ENCODE data around the gene MR1.

The MR1 gene

DNA sequence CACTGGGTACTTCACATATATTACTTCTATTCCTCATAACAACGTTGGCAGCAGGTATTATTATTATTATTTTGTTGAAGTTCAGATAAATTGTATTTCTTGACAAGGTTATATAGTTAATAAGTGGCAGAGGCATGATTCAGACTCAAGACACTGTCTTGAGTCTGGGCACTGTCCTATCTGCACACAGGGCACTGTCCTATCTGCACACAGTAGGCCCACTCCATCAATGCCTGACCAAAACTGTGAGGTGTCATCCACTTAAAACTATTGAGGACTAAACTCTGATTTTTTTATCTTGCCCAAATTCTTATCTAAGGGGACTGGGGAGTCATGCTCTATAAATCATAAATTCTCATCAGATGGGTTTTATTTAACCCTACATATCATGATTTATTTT, 30.9 kb downstream of the MR1 start:
- peaks cover 11% of the 10 kb centered on the region for H3K36me3 Mint-ChIP-seq
- no peaks in the 10 kb centered on the region for H3K27me3 Mint-ChIP-seq
- H3K4me3 Mint-ChIP-seq, result no peak overlapping the region
- no peak for ATAC-seq
- H3K9me3 Mint-ChIP-seq, result peaks cover under 1% of the 10 kb centered on the region
- H3K4me1 Mint-ChIP-seq, result peaks cover 28% of the 10 kb centered on the region
- no peak overlapping the region for H3K27ac Mint-ChIP-seq

DNA sequence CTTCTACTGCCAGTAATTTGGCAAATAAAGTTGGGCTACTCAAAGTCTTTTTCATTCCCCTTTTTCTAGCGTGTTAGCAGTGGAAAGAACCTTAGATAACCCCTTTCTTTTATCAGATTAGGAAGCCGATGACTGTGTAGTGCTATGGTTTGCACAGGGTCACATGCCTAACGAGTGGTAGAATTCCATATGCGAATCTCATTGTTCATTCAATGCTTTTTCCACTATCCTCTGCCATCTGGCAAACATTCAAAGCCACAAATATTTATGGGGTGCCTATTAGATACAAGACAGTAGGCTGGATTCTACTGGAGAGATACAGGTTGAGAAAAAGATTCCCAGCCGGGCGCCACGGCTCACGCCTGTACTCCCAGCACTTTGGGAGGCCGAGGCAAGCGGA, 39.9 kb downstream of the MR1 start:
- H3K4me3 Mint-ChIP-seq, result no peak overlapping the region

DNA sequence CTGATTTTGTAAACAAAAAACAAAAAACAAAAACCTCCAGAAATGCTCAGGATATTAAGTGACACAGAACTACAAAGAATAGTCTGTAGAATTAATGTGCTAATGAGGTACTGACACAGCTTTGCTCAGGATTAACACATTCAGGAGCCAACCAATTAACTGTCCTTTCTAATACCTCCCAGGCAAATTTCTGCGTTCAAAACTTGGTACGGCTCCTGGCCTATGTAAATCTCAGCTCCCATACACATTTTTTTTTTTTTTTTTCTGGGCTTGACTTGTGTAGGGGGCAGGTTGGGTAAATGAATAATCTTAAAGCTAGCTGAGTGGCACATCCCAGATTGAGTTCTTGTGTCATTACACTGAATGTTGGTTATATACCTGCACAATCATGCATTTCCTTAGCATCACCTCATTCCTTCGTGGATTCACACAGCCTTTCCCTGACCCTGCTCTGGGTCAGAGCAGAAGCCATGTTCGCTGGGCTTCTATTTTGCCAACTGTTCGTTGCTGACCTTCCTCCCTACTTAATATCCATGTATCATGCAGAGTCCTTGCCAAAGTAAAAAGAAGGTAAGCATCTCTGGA, 42.1 kb downstream of the MR1 start:
- Mint-ChIP-seq H3K27me3 (peaks cover 39% of the 10 kb centered on the region), H3K9me3 (peaks cover 3% of the 10 kb centered on the region), H3K4me1 (peaks cover 16% of the 10 kb centered on the region), H3K4me3 (no peak overlapping the region), H3K36me3 (peaks cover 5% of the 10 kb centered on the region), H3K27ac (no peak overlapping the region)
- no peak for ATAC-seq

More for the DNA sequence above, 39.9 kb downstream of the MR1 start:
- ATAC-seq, result no peak
- Mint-ChIP-seq H3K36me3 (peaks cover 5% of the 10 kb centered on the region), H3K27me3 (peaks cover 28% of the 10 kb centered on the region), H3K4me1 (peaks cover 6% of the 10 kb centered on the region), H3K9me3 (peaks cover 8% of the 10 kb centered on the region), H3K27ac (no peak overlapping the region)

DNA sequence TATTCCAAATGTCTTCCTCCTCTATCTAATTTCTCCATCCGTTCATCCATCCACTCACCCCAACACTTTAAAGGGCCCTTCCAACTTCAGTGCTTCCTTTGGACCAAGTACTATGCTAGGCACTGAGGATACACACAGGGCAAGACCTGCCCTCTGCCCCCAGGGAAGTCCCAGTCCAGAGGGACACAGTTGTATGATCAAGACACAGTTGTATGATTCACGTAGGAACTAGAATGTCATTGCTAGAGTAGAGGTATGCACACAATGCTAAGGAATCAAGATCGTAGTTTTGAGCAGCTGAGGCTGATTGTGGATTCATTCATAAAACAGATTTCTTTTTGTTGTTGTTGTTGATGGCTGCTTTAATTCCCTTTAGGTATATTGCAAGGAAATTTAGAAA, 43.1 kb downstream of the MR1 start:
- no peak overlapping the region for H3K4me3 Mint-ChIP-seq
- H3K36me3 Mint-ChIP-seq, result peaks cover 5% of the 10 kb centered on the region
- H3K9me3 Mint-ChIP-seq, result peaks cover 3% of the 10 kb centered on the region
- peaks cover 16% of the 10 kb centered on the region for H3K4me1 Mint-ChIP-seq
- H3K27ac Mint-ChIP-seq, result no peak overlapping the region
- H3K27me3 Mint-ChIP-seq, result peaks cover 39% of the 10 kb centered on the region
- no peak for ATAC-seq

DNA sequence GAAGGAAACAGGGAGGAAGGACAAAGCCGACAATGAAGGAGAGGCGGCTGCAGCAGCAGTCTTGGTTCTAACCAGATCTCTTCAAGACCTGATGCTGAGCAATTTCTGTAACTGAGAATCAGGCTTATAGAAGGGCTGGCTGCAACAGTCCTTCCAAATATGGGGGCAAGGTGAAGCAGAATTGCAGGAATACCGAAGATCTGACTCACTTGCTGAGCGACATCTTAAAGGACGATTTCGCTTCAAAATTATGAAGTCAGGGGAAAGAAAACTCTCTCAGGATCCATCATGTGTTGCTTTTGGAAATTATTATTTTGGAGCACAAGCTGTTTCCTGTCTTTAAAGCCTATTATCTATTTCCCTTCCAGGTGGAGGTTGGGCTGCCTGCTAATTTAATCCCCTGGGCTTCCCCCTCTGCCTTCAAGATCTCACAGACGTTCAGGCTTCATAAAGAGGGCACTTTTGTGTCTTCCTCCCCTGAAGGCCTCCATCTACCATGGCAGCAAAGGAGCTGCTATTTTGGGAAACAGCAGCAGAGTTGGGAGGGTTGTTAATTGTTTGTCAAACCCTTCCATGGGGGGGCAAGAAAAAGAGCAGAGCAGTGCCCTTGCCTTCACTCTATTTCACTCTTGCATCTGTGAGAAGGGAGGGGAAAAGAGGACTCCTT, 43.9 kb downstream of the MR1 start:
- H3K9me3 Mint-ChIP-seq, result peaks cover 3% of the 10 kb centered on the region
- no peak for ATAC-seq
- peaks cover 39% of the 10 kb centered on the region for H3K27me3 Mint-ChIP-seq
- peaks cover 16% of the 10 kb centered on the region for H3K4me1 Mint-ChIP-seq
- H3K4me3 Mint-ChIP-seq, result no peak overlapping the region
- H3K27ac Mint-ChIP-seq, result no peak overlapping the region
- H3K36me3 Mint-ChIP-seq, result peaks cover 5% of the 10 kb centered on the region

DNA sequence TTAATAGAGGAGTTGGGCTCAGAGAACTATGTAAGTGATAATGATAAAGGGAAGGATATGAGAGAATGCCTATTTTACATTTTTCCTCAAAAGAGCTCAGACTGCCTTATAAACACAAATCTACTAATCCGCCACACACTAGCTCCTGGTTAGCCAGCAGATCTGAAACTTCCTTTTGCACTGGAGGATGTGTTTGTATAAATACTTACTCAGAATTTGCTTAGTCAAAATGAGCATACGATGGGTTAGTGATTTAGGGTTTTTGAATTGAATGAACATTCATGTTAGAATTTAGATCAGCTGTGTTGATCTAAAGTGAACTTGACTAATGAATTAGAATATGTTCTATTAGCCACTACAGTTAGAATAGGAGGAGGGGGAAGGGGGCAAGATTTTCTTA, 45.6 kb downstream of the MR1 start:
- no peak overlapping the region for H3K27ac Mint-ChIP-seq

DNA sequence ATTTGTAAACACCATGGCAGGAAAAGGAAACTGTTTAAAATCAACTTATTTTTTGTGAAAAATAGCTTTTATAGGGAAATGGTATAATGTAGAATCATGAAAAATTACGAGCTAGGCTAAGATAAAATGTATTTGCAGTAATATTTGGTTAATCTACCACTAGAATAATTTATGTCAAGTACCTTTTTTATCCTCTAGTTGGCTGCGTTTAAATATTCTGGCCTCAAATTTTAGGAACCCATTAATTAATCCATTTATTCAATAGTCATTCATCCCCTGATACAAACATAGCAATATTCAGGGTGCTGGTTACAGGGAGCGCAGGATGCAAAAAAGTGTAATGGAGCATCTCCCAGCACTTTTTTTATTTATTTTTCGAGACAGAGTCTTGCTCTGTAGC, 46.1 kb downstream of the MR1 start:
- no peak overlapping the region for H3K27ac Mint-ChIP-seq
- ATAC-seq, result no peak
- H3K27me3 Mint-ChIP-seq, result peaks cover 39% of the 10 kb centered on the region
- H3K4me3 Mint-ChIP-seq, result no peak overlapping the region
- H3K36me3 Mint-ChIP-seq, result peaks cover 1% of the 10 kb centered on the region
- H3K9me3 Mint-ChIP-seq, result peaks cover under 1% of the 10 kb centered on the region
- H3K4me1 Mint-ChIP-seq, result peaks cover 25% of the 10 kb centered on the region

More for the DNA sequence above, 45.6 kb downstream of the MR1 start:
- no peak for ATAC-seq
- Mint-ChIP-seq H3K9me3 (peaks cover 3% of the 10 kb centered on the region), H3K4me1 (peaks cover 22% of the 10 kb centered on the region), H3K36me3 (peaks cover 5% of the 10 kb centered on the region), H3K27me3 (peaks cover 39% of the 10 kb centered on the region), H3K4me3 (no peak overlapping the region)

DNA sequence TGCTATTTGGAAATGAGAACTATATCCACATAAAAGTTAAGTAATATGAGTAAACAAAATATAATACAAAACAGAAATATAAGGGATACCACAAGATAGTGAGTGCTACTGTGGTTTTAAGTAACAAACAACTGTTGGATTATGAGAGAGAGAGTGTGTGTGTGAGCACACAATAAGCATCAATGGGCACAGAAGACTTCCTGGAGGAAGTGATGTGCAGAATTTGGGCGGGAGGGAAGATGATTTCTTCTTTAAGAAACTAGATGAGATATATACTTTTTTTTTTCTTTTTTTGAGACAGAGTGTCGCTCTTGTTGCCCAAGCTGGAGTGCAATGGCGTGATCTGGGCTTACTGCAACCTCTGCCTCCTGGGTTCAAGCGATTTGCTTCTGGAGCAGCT, 46.8 kb downstream of the MR1 start:
- H3K4me3 Mint-ChIP-seq, result no peak overlapping the region
- H3K27me3 Mint-ChIP-seq, result peaks cover 39% of the 10 kb centered on the region
- H3K4me1 Mint-ChIP-seq, result peaks cover 30% of the 10 kb centered on the region
- no peaks in the 10 kb centered on the region for H3K9me3 Mint-ChIP-seq
- no peak for ATAC-seq
- no peaks in the 10 kb centered on the region for H3K36me3 Mint-ChIP-seq
- no peak overlapping the region for H3K27ac Mint-ChIP-seq

DNA sequence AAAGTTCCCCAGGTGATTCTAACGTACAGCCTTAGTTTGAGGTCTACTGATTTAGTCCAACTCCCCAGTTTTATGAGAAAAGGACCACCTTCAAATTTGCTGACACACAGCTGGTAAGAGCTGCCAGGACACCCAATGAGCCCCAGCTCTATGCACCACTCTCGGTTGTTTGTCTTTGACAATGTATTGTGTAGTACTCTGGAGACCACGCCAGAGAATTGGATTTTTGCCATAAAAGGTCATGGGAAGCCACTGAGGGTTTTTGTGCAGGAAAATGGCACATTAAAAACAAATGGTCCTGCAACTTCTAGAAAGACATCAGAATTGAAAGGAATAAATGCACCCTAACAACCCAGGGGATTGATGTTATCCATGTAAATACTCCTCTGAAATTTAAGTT, 47.6 kb downstream of the MR1 start:
- no peaks in the 10 kb centered on the region for H3K36me3 Mint-ChIP-seq
- no peak overlapping the region for H3K27ac Mint-ChIP-seq
- no peak overlapping the region for H3K4me3 Mint-ChIP-seq
- H3K4me1 Mint-ChIP-seq, result peaks cover 37% of the 10 kb centered on the region
- no peak for ATAC-seq
- peaks cover 34% of the 10 kb centered on the region for H3K27me3 Mint-ChIP-seq
- H3K9me3 Mint-ChIP-seq, result no peaks in the 10 kb centered on the region

DNA sequence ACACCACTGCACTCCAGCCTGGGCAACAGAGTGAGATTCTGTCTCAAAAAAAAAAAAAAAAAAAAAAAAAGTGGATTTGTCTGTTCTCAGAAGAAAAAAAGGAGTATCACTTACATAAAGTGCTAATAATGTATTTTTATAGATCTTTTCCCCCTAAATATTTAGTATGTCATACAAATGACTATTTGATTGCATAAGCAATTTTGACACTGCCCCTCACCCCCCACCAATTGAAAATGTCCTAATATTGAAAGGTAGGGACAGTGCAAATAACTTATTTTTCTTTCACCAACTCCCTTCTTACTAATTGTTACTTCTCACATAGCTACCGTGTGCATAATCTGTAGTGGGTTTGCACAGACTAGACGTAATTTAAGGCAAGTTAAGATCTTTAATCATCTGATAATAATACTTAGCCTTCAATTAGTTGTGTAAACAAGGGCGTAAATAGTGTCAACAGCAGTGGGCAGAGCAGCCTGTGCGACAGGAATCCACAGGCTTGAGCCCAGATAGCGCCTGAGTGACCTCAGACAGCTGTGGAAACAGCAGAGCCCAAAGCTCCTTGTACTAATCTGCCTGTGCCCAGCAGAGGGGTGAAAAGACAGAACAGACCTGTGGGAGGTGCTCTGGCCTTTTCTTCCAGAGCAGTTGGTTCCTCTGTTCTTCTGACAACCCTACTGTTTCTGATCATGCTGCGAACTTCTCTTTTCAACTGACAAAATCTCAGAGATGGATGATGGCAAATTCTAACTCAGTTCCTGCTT, 50.2 kb downstream of the MR1 start:
- H3K9me3 Mint-ChIP-seq, result no peaks in the 10 kb centered on the region
- no peak overlapping the region for H3K4me3 Mint-ChIP-seq
- H3K27me3 Mint-ChIP-seq, result peaks cover 8% of the 10 kb centered on the region
- peak; percentile 58 for ATAC-seq
- H3K36me3 Mint-ChIP-seq, result peaks cover 6% of the 10 kb centered on the region
- H3K4me1 Mint-ChIP-seq, result peaks cover 48% of the 10 kb centered on the region
- H3K27ac Mint-ChIP-seq, result peak overlapping the region; percentile 58

DNA sequence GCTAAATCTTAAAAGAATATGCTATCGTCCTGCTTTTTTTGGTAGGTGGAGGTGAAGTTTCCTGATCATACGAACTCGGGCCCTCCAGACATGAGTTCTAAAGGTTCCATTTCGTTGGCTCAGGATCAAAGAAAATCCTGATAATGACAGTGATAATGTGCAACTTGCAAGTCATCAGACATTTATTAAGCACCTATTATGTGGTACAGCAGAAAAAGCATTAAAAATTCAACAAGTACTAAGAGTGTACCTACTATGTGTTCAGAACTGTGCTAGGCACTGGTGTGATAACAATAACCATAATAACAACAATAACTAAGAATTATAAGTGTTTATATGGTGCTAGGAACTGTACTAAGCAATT, 50.8 kb downstream of the MR1 start:
- no peak overlapping the region for H3K4me3 Mint-ChIP-seq
- H3K27ac Mint-ChIP-seq, result peak overlapping the region; percentile 58
- H3K9me3 Mint-ChIP-seq, result no peaks in the 10 kb centered on the region
- ATAC-seq, result no peak
- H3K4me1 Mint-ChIP-seq, result peaks cover 42% of the 10 kb centered on the region
- H3K36me3 Mint-ChIP-seq, result peaks cover 10% of the 10 kb centered on the region
- H3K27me3 Mint-ChIP-seq, result peaks cover 2% of the 10 kb centered on the region

DNA sequence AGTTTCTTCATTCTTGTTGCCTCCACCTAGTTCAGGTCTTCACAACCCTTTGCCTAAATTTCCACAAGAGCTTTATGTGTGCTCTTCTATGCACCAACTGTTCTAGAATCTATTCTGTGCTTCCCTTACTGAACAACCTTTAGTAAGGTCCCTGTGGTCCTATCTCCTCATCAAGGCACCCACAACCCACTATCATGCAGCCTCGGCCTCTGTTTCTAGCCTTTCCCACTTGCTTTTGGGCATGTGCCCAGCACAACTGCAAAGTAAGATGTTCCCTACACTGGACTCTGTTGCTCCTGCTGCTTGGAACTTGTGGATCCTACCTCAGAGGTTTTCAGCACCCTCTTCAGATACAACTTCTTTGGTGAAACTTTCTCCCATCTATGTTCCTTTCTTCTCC, 52.3 kb downstream of the MR1 start:
- no peaks in the 10 kb centered on the region for H3K27me3 Mint-ChIP-seq
- H3K27ac Mint-ChIP-seq, result peak overlapping the region; percentile 32
- H3K4me1 Mint-ChIP-seq, result peaks cover 42% of the 10 kb centered on the region
- H3K4me3 Mint-ChIP-seq, result no peak overlapping the region
- no peaks in the 10 kb centered on the region for H3K9me3 Mint-ChIP-seq
- no peak for ATAC-seq
- peaks cover 25% of the 10 kb centered on the region for H3K36me3 Mint-ChIP-seq

DNA sequence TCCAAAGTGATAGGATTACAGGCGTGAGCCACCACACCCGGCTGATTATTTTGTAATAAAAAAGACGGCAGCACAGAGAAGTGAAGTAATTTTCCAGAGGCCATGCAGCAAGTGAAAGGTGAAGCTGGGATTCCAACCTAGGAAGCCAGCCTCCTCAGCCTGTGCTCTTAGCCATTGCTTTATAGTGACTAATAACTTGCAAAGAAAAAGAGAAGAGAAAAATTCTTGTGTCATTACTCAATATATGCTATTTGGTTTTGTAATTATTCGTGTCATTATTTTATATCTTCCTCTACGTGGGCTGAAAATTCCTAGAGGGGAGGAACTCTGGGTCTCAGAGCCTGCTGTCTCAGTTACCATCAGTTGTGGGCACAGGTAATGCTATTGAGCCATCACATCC, 53.1 kb downstream of the MR1 start:
- H3K27ac Mint-ChIP-seq, result peak overlapping the region; percentile 92
- no peaks in the 10 kb centered on the region for H3K27me3 Mint-ChIP-seq
- no peaks in the 10 kb centered on the region for H3K9me3 Mint-ChIP-seq
- H3K4me3 Mint-ChIP-seq, result peak overlapping the region; percentile 96
- peaks cover 33% of the 10 kb centered on the region for H3K36me3 Mint-ChIP-seq
- H3K4me1 Mint-ChIP-seq, result peaks cover 51% of the 10 kb centered on the region
- ATAC-seq, result no peak

DNA sequence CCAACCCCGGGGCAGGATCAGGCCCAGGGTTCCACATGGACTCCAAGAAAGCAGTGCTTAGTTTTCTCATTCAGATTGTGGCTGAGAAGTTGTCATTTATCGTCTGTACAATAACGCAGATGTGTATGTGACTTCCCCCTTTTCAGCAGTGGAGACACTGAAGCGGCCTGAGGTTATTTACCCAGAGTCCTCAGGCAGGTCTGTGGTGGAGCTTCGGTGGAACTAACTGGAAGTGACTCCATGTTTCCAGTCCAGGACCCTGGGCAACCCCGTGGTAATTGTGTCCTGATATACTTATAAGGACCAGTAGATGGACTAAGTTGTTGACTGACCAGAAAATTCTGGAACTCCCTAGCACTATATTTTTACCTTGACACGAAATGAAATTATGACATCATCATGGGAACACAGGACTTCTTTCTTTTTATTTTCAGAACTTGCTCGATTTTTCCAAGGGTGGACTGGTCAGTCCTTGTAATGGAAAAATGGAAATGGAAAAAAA, 53.7 kb downstream of the MR1 start:
- H3K27me3 Mint-ChIP-seq, result no peaks in the 10 kb centered on the region
- H3K36me3 Mint-ChIP-seq, result peaks cover 38% of the 10 kb centered on the region
- H3K27ac Mint-ChIP-seq, result peak overlapping the region; percentile 92
- H3K9me3 Mint-ChIP-seq, result no peaks in the 10 kb centered on the region
- peak overlapping the region; percentile 96 for H3K4me3 Mint-ChIP-seq
- peaks cover 56% of the 10 kb centered on the region for H3K4me1 Mint-ChIP-seq
- ATAC-seq, result peak; percentile 52

DNA sequence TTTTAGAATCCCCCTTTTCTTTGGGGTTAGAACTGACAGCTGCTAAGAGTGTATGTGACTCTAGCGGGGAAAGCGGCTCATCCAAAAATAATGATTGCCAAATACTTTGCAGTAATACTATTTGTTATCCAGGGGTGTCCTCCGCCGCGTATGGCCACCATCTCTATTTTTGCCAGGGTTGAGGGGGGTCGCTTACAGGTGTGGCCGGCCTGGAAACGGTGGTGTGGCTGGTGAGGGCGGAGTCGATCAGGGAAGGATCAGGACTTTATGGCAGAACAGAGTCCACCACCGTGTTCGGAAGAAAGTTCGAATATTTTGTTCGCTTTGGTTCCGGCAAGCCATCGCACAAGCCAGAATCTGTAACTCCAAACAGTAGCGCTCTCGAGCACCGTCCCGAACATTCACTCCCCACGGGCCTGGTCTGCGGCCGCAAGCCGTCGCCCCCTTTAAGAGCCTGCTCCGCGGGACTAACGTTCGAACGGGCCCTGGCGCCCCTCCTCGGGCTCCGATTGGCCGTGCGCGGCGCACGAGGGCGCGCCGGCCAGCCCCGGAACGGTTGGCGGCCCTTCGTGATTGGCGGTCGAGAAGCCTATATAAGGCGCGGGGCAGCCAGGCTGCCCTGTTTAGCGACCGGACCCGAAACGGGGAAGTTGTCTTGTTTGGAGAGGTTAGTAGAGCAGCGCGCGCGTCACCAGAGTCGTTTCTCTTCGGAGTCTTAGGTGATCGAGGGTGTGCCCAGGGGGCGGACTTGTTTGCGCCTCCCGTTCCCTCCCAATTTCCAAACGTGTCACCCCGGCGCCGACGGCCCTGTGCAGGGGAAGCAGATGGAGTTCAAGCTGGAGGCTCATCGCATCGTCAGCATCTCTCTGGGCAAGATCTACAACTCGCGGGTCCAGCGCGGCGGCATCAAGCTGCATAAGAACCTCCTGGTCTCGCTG, 54.6 kb downstream of the MR1 start, which contains the start of gene IER5:
Gene IER5, plus strand, starts transcription at position 622 of the 938 bp plus-strand sequence. Its CDS starts 203 bp downstream, at position 825.
- Mint-ChIP-seq H3K4me3 (peak within 1 kb of the TSS; percentile 97), H3K4me1 (peaks cover 65% of the 10 kb centered on the region), H3K27me3 (no peaks in the 10 kb centered on the region), H3K36me3 (peaks cover 47% of the 10 kb centered on the region), H3K27ac (peak within 1 kb of the TSS; percentile 92), H3K9me3 (no peaks in the 10 kb centered on the region)
- ATAC-seq, result peak; percentile 91

All from stimulated activated memory B cell treated with anti-CD40 and anti-IgM and Interleukin-4, amounts not matched to agents 10 μg/mL and 1 μg/mL and 100 μg/mL, for 72 hours (primary cell).